PC-9 (cell line): ENCODE measurements around the gene SLC26A4. TPM values are rescaled to one million over a fixed set of nuclear protein-coding genes. Genes with fewer than 3 reads are reported as not detected.

ENCODE experiments used
- BruUV-seq: library from RNA; stranded (reverse); fragments of 400-500 nt; replicated peaks from 2 replicates; lab custom pipeline; 2021; lab: Mats Ljungman, UMichigan
- CTCF ChIA-PET: fragments of 300-600 bp; sonication (Branson Sonifier 250); formaldehyde crosslinking; loops from one replicate; lab custom pipeline; 2022; ENCODE audit warnings: antibody characterized with exemption; lab: Charles Lee
- POLR2A ChIA-PET: fragments of 300-600 bp; sonication (Branson Sonifier 250); formaldehyde crosslinking; loops from one replicate; lab custom pipeline; 2022; ENCODE audit warnings: antibody characterized with exemption; ENCODE audit not compliant: unreplicated experiment; lab: Charles Lee
- DNase-seq, 2 experiments: peaks; one replicate each; pipeline versions ENCODE4 v3.0.0 to v3.0.0-alpha.2; 2015 to 2022; ENCODE audit warnings: mixed read lengths in 1 of 2
- H2AFZ ChIP-seq: fragments of 200-600 bp; sonication (generic); 2 replicates; pipeline ENCODE4 v1.8.1; 2017; ENCODE audit warnings: antibody characterized with exemption
- H3F3A ChIP-seq: fragments of 200-600 bp; sonication (generic); 2 replicates; pipeline ENCODE4 v1.8.1; 2017; ENCODE audit warnings: antibody characterized with exemption, mild to moderate bottlenecking, low read depth; ENCODE audit not compliant: insufficient read depth
- H3K27ac ChIP-seq: fragments of 200-600 bp; sonication (generic); 2 replicates; pipeline ENCODE4 v1.6.1; 2016; ENCODE audit warnings: mixed run types
- H3K27me3 ChIP-seq: fragments of 200-600 bp; sonication (generic); 2 replicates; pipeline ENCODE4 v1.6.1; 2016; ENCODE audit warnings: low read depth, mixed run types; ENCODE audit not compliant: insufficient read depth
- H3K36me3 ChIP-seq: fragments of 200-600 bp; sonication (generic); 2 replicates; pipeline ENCODE4 v1.6.1; 2016; ENCODE audit warnings: low read depth, mixed run types
- H3K4me1 ChIP-seq: fragments of 200-600 bp; sonication (generic); replicated peaks from 2 replicates; pipeline ENCODE4 v1.6.1; 2016; ENCODE audit warnings: mixed run types; ENCODE audit not compliant: insufficient read depth
- H3K4me2 ChIP-seq: fragments of 200-600 bp; sonication (generic); 2 replicates; pipeline ENCODE4 v1.6.1; 2017; ENCODE audit warnings: mixed run types
- H3K4me3 ChIP-seq: fragments of 200-600 bp; sonication (generic); 2 replicates; pipeline ENCODE4 v1.6.1; 2016; ENCODE audit warnings: mixed run types
- H3K79me2 ChIP-seq: fragments of 200-600 bp; sonication (generic); 2 replicates; pipeline ENCODE4 v1.6.1; 2017; ENCODE audit warnings: low read depth, mixed run types
- H3K9me2 ChIP-seq: fragments of 200-600 bp; sonication (generic); 2 replicates; pipeline ENCODE4 v1.8.1; 2017; ENCODE audit warnings: mild to moderate bottlenecking; ENCODE audit not compliant: insufficient read depth
- H3K9me3 ChIP-seq: fragments of 200-600 bp; sonication (generic); 2 replicates; pipeline ENCODE4 v1.8.1; 2016; ENCODE audit warnings: low read depth; ENCODE audit not compliant: insufficient read depth
- H4K20me1 ChIP-seq: fragments of 200-600 bp; sonication (generic); 2 replicates; pipeline ENCODE4 v1.8.1; 2017; ENCODE audit not compliant: insufficient read depth
- CTCF ChIP-seq: fragments of 200-600 bp; sonication (generic); conservative IDR thresholded peaks from 2 replicates; pipeline ENCODE4 v1.6.1; 2017; ENCODE audit warnings: mixed run types, antibody characterized with exemption, mild to moderate bottlenecking, moderate library complexity
- EZH2 ChIP-seq: fragments of 200-600 bp; sonication (generic); IDR thresholded peaks from 2 replicates; pipeline ENCODE4 v1.8.0; 2017; ENCODE audit warnings: antibody characterized with exemption, low read depth
- intact Hi-C: fragments of 100-400 bp; cut with micrococcal nuclease; formaldehyde crosslinking; loops from one replicate; pipeline ENCODE4 v1.10.0; 2022; ENCODE audit not compliant: unreplicated experiment
- total RNA-seq: library from RNA; stranded (reverse); gene quantifications from 2 replicates; pipeline ENCODE4 v1.2.3, GENCODE V29; 2021

The SLC26A4 gene
- total RNA-seq, 1 experiment from 2014 or later = 1.7 TPM

- POLR2A ChIA-PET = interaction anchor here (0.6 kb wide), 1 partner anchor 28 kb away, joined by 5 read pairs; no protein-coding TSS in a partner anchor
- CTCF ChIA-PET = no interaction called here
- H3K36me3 ChIP-seq = peaks cover 6% of the 10 kb centered on the region; the same call in 1 of the 2 replicates
- H3F3A ChIP-seq = peaks cover 10% of the 10 kb centered on the region; the same call in 1 of the 2 replicates
- no peaks in the 10 kb centered on the region for H4K20me1 ChIP-seq
- H3K27me3 ChIP-seq = no peaks in the 10 kb centered on the region
- no peak overlapping the region for H3K27ac ChIP-seq
- no peak overlapping the region for H2AFZ ChIP-seq
- TF ChIP-seq EZH2 (no peak), CTCF (no peak)
- no peak overlapping the region for H3K4me3 ChIP-seq
- no peaks in the 10 kb centered on the region for H3K9me3 ChIP-seq
- DNase-seq = no peak
- H3K4me1 ChIP-seq = peaks cover 20% of the 10 kb centered on the region
- BruUV-seq = no TSS peak
- intact Hi-C loops = no loop called here
- H3K79me2 ChIP-seq = no peaks in the 10 kb centered on the region
- H3K4me2 ChIP-seq = no peak overlapping the region
- H3K9me2 ChIP-seq = no peaks in the 10 kb centered on the region
These were observed 37.7 kb upstream of the SLC26A4 start for GRCh38 chr7:107622894-107623293.

DNA sequence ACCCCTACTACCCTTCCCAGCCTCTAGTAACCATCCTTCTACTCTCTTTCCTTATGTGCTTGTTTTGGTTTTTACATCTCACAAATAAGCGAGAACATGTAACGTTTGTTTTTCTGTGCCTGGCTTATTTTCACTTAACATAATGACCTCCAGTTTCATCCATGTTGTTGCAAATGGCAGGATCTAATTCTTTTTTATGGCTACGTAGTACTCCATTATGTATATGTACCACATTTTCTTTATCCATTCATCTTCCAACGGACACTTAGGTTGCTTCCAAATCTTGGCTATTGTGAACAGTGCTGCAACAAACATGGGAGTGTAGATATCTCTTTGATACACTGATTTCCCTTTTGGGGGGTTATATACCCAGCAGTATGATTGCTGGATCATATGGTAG is 33.6 kb upstream of the SLC26A4 start:
- Histone ChIP-seq H3K27me3 (no peaks in the 10 kb centered on the region), H3K4me1 (peaks cover 15% of the 10 kb centered on the region), H3K27ac (no peak overlapping the region), H3K4me2 (no peak overlapping the region), H3K9me2 (no peaks in the 10 kb centered on the region), H2AFZ (no peak overlapping the region), H3K79me2 (no peaks in the 10 kb centered on the region), H3K36me3 (no peaks in the 10 kb centered on the region), H3K9me3 (no peaks in the 10 kb centered on the region), H4K20me1 (no peaks in the 10 kb centered on the region), H3F3A (peaks cover 9% of the 10 kb centered on the region; the same call in 1 of the 2 replicates), H3K4me3 (no peak overlapping the region)
- DNase-seq = no peak
- TF ChIP-seq EZH2 = no peak
- TF ChIP-seq CTCF = no peak
- intact Hi-C loops = no loop called here
- ChIA-PET CTCF (no interaction called here), POLR2A (interaction anchor here (0.6 kb wide), 1 partner anchor 455 kb away, joined by 3 read pairs; no protein-coding TSS in a partner anchor)
- no TSS peak for BruUV-seq

DNA sequence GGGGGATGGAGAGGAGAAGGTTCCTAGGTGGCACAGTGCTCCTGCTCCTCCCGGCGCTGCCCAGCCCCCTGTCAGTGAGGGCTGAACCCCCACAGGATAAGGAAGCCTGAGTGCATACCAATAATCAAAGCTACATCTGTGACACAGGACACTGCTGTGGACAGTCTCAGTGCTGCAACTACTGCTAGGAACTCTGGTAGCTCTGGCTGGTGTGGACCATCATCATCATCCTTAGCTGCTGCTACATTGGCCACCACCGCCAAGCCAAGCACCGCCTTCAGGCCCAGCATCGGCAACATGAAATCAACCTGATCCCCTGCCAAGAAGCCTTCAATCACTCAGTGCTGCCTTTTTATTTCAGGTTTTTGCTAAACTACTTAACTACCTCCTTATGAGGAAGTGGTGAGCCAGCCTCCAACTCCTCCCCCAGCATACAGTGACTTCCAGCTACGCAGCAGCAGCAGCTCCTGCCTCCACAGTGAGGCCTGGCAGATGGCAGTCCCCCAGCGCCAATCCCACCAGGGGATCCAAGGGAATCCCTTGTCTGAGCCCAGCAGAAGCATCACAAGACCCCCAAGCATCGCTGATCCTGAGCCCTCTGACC is 32.1 kb upstream of the SLC26A4 start:
- CTCF ChIA-PET = interaction anchor here (0.6 kb wide), 1 partner anchor 898 kb away, joined by 3 read pairs; no protein-coding TSS in a partner anchor
- H3K9me2 ChIP-seq = no peaks in the 10 kb centered on the region
- H2AFZ ChIP-seq = no peak overlapping the region
- no peaks in the 10 kb centered on the region for H3F3A ChIP-seq
- intact Hi-C loops = no loop called here
- no peak for TF ChIP-seq EZH2
- TF ChIP-seq CTCF = no peak
- H3K9me3 ChIP-seq = no peaks in the 10 kb centered on the region
- BruUV-seq = no TSS peak
- H4K20me1 ChIP-seq = no peaks in the 10 kb centered on the region
- no peak overlapping the region for H3K27ac ChIP-seq
- no peak overlapping the region for H3K4me3 ChIP-seq
- no peaks in the 10 kb centered on the region for H3K36me3 ChIP-seq
- POLR2A ChIA-PET = no interaction called here
- H3K27me3 ChIP-seq = no peaks in the 10 kb centered on the region
- no peaks in the 10 kb centered on the region for H3K79me2 ChIP-seq
- peaks cover under 1% of the 10 kb centered on the region; the same call in 1 of the 2 replicates for H3K4me1 ChIP-seq
- no peak overlapping the region for H3K4me2 ChIP-seq
- DNase-seq = no peak
